Stomach smooth muscle (tissue), 2 donors: ENCODE data around the gene RAMP3.

Experiments
- H3K27ac ChIP-seq: one replicate; pipeline ENCODE4 v1.7.0; 2013; ENCODE audit warnings: mild to moderate bottlenecking, low read length, inconsistent platforms
- H3K27me3 ChIP-seq, 2 donors: one replicate each; pipeline ENCODE4 v1.7.0; 2013; ENCODE audit warnings: low read length in 2 of 2; ENCODE audit not compliant: insufficient read depth in 2 of 2, control insufficient read depth in 1 of 2
- H3K36me3 ChIP-seq, 2 donors: one replicate each; pipeline ENCODE4 v1.7.0; 2013; ENCODE audit warnings: low read length in 2 of 2; ENCODE audit not compliant: control insufficient read depth in 2 of 2, insufficient read depth in 2 of 2
- H3K4me1 ChIP-seq: one replicate; pipeline ENCODE4 v1.7.0; 2013; ENCODE audit warnings: low read length; ENCODE audit not compliant: control insufficient read depth, insufficient read depth
- H3K4me3 ChIP-seq, 2 donors: one replicate each; pipeline ENCODE4 v1.7.0; 2013; ENCODE audit warnings: low read length in 2 of 2
- H3K9ac ChIP-seq, 2 donors: one replicate each; pipeline ENCODE4 v1.7.0; 2013; ENCODE audit warnings: low read length in 2 of 2, mild to moderate bottlenecking in 1 of 2
- H3K9me3 ChIP-seq, 2 donors: one replicate each; pipeline ENCODE4 v1.7.0; 2013; ENCODE audit warnings: low read length in 2 of 2; ENCODE audit not compliant: control insufficient read depth in 2 of 2
- donor health status: healthy.
- donor health status: Pancreatic carcinoma.

Gene RAMP3

GRCh38 chr7:45186261-45186813 lies 28.7 kb downstream of the RAMP3 start:
- Histone ChIP-seq H3K4me1 (no peaks in the 10 kb centered on the region), H3K27ac (no peak overlapping the region), H3K9me3 (no peaks in the 10 kb centered on the region), H3K27me3 (no peaks in the 10 kb centered on the region), H3K4me3 (no peak overlapping the region), H3K36me3 (no peaks in the 10 kb centered on the region), H3K9ac (no peak overlapping the region)

DNA sequence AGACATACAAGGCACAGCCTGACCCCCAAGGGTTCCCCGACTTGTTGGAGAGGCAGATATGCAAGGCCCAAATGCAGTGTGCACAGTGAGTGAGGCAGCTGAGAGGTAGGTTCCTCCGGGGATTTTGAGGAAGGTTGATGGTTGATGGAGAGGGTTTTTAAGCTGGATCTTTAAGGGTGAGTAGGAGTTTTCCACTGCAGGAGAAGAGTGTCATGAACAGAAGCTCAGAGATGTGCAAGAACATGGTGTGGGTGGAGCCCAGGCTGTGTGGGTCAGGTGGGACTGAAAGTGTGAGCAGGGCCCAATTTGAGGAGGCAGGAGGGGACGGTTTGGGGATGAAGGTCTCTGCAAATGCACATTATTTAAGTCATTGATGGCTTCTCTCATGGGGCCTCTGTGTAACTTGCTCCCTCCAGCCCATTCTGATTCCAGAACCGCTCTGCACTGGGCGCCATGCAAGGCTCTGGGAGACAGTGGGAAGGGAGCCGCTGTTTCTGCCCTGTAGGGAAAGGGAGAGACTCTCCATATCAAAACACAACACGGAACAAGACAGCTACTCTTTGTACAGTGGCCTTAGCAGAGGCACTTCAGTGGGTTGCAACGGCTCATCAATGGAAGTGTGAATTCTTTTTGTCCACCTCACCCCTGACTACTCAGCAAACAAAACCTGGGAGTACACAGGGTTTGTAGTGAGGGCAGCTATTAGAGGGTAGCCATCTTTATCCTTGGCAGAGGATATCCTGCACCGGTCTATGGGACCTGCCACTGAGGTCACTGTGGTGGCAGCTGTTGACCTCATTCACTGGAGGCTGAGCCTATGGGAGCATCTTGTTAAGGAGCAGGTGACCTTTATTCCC lies 29.7 kb downstream of the RAMP3 start:
- Histone ChIP-seq H3K9me3 (no peaks in the 10 kb centered on the region), H3K27me3 (no peaks in the 10 kb centered on the region), H3K4me1 (no peaks in the 10 kb centered on the region), H3K36me3 (no peaks in the 10 kb centered on the region), H3K9ac (no peak overlapping the region), H3K27ac (no peak overlapping the region), H3K4me3 (no peak overlapping the region)

- no peaks in the 10 kb centered on the region for H3K36me3 ChIP-seq
Measured at GRCh38 chr7:45187946-45188411, 30.4 kb downstream of the RAMP3 start.

DNA sequence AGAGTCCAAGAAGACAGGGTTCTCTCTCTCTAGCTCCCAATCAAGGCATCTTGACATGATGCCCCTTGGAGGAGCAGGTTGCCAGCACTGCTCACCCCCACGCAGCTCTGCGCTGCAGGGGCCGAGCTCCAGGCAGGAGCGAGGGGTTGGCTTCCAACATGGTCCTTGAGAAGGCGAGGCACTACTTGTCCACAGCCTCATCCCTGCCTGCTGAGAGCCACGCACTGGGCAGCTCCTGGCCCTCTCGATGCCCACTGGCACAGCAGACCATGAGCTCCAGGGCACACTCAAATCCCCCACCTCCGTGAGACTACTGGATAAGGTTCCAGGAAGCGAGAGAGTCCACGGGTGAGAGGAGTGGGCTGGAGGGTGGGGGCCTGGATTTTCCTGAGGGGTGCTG lies 31.1 kb downstream of the RAMP3 start:
- Histone ChIP-seq H3K9ac (no peak overlapping the region), H3K27me3 (no peaks in the 10 kb centered on the region), H3K9me3 (no peaks in the 10 kb centered on the region), H3K4me3 (no peak overlapping the region), H3K36me3 (no peaks in the 10 kb centered on the region), H3K27ac (no peak overlapping the region), H3K4me1 (peaks cover under 1% of the 10 kb centered on the region)

More at GRCh38 chr7:45187946-45188411, 30.4 kb downstream of the RAMP3 start:
- no peak overlapping the region for H3K27ac ChIP-seq
- no peak overlapping the region for H3K4me3 ChIP-seq
- no peaks in the 10 kb centered on the region for H3K9me3 ChIP-seq
- H3K9ac ChIP-seq: no peak overlapping the region
- no peaks in the 10 kb centered on the region for H3K4me1 ChIP-seq
- H3K27me3 ChIP-seq: no peaks in the 10 kb centered on the region

GRCh38 chr7:45189151-45189970 lies 31.8 kb downstream of the RAMP3 start:
- Histone ChIP-seq H3K4me1 (peaks cover 2% of the 10 kb centered on the region), H3K4me3 (no peak overlapping the region), H3K9me3 (no peaks in the 10 kb centered on the region), H3K36me3 (no peaks in the 10 kb centered on the region), H3K27me3 (no peaks in the 10 kb centered on the region), H3K9ac (no peak overlapping the region), H3K27ac (no peak overlapping the region)

DNA sequence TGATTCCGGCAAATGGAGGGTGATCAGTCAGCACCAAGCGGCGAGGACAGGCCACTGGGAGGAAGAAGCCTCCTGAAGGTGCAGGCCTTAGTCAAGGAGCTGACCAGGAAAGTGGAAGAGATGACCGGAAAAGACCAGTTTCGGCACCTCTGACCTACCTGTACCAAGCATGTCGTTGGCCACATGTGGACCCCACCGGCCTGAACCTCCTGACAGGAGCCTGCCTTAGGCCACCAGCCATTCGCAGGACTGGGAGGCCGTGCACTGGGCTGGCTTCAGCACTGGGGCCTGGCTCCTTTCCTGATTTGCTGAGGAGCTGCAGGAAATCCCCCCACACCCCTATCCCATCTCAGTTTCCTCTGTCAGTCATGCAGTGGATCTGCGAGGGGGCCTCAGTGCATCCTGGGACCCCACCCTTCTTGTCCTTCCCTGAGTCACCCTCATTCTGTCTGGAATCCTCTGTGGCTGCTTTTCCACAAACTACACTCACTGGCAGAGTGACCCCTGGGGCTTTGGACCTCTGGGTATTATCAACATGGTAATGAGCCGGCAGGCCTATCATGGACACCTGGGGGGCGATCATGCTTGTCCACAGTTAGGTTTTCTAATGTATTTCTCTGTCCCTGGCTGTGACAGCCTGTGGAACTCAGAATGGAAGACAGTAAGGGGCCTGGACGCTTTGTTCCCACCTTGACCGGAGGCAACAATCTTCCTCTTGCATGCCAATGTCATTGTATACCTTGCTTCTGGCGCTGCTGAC lies 33.0 kb downstream of the RAMP3 start:
- no peaks in the 10 kb centered on the region for H3K27me3 ChIP-seq
- no peaks in the 10 kb centered on the region for H3K9me3 ChIP-seq
- no peak overlapping the region for H3K27ac ChIP-seq
- H3K4me1 ChIP-seq: peaks cover 2% of the 10 kb centered on the region
- no peaks in the 10 kb centered on the region for H3K36me3 ChIP-seq
- H3K9ac ChIP-seq: no peak overlapping the region
- no peak overlapping the region for H3K4me3 ChIP-seq

DNA sequence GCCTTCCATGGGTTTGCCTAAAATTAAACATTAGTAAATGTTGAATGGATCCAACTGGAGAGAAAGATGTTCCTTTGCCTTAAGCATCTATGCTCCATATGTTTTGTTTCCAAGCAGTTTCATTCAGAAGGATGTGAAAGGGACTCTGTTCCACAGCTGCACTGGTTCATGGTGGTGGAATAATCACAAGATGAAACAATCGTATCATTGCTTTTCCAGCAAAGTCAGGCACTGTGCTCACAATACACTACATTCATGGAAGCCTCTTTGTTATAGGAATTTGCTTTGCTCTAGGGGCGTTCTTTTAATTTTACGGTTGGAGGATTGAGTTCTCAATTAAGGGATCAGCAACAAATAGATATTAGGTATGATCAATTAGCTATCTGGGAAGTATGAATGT lies 33.8 kb downstream of the RAMP3 start:
- H3K9ac ChIP-seq: no peak overlapping the region
- no peaks in the 10 kb centered on the region for H3K36me3 ChIP-seq
- H3K27me3 ChIP-seq: no peaks in the 10 kb centered on the region
- H3K4me3 ChIP-seq: no peak overlapping the region
- H3K4me1 ChIP-seq: peaks cover 2% of the 10 kb centered on the region
- H3K9me3 ChIP-seq: no peaks in the 10 kb centered on the region
- H3K27ac ChIP-seq: no peak overlapping the region

GRCh38 chr7:45192621-45193041 lies 35.0 kb downstream of the RAMP3 start:
- no peak overlapping the region for H3K27ac ChIP-seq
- no peaks in the 10 kb centered on the region for H3K27me3 ChIP-seq
- no peaks in the 10 kb centered on the region for H3K36me3 ChIP-seq
- peaks cover 2% of the 10 kb centered on the region for H3K4me1 ChIP-seq
- H3K9ac ChIP-seq: no peak overlapping the region
- no peaks in the 10 kb centered on the region for H3K9me3 ChIP-seq
- no peak overlapping the region for H3K4me3 ChIP-seq

DNA sequence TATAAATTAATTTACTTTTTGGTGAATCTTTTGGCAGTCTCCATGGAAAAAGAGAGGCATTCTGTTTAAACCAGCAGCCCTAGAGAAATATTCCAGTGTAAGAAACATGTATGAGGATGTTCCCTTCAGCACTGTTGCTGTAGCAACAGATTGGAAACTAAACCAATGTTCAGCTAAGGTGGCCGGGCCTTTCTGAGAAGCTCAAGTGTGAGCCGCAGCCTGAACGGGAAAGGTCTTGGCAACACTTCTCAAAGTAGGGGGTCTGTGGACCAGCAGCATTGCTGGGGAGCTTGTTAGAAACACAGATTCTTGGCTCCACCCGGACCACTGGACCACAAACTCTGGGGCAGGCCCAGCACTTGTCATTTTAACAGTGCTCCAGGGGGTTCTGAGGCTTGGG lies 36.2 kb downstream of the RAMP3 start:
- H3K9me3 ChIP-seq: no peaks in the 10 kb centered on the region
- no peaks in the 10 kb centered on the region for H3K36me3 ChIP-seq
- H3K27me3 ChIP-seq: no peaks in the 10 kb centered on the region
- peaks cover 2% of the 10 kb centered on the region for H3K4me1 ChIP-seq
- H3K4me3 ChIP-seq: no peak overlapping the region
- no peak overlapping the region for H3K27ac ChIP-seq
- H3K9ac ChIP-seq: no peak overlapping the region

GRCh38 chr7:45196374-45196773 lies 38.8 kb downstream of the RAMP3 start:
- H3K4me3 ChIP-seq: no peak overlapping the region
- no peaks in the 10 kb centered on the region for H3K9me3 ChIP-seq
- H3K27ac ChIP-seq: no peak overlapping the region
- no peaks in the 10 kb centered on the region for H3K36me3 ChIP-seq
- no peak overlapping the region for H3K9ac ChIP-seq
- no peaks in the 10 kb centered on the region for H3K27me3 ChIP-seq
- H3K4me1 ChIP-seq: peaks cover 2% of the 10 kb centered on the region
